ENCODE data around the gene PANX2. TPM values are rescaled to one million over a fixed set of nuclear protein-coding genes. Genes with fewer than 3 reads are reported as not detected.
A peak's percentile ranks its signal among the peaks of the same experiment; 100 is the strongest.

The PANX2 gene
- total RNA-seq, 2 experiments from 2014 or later: 0.66 to 1.0 TPM

DNA sequence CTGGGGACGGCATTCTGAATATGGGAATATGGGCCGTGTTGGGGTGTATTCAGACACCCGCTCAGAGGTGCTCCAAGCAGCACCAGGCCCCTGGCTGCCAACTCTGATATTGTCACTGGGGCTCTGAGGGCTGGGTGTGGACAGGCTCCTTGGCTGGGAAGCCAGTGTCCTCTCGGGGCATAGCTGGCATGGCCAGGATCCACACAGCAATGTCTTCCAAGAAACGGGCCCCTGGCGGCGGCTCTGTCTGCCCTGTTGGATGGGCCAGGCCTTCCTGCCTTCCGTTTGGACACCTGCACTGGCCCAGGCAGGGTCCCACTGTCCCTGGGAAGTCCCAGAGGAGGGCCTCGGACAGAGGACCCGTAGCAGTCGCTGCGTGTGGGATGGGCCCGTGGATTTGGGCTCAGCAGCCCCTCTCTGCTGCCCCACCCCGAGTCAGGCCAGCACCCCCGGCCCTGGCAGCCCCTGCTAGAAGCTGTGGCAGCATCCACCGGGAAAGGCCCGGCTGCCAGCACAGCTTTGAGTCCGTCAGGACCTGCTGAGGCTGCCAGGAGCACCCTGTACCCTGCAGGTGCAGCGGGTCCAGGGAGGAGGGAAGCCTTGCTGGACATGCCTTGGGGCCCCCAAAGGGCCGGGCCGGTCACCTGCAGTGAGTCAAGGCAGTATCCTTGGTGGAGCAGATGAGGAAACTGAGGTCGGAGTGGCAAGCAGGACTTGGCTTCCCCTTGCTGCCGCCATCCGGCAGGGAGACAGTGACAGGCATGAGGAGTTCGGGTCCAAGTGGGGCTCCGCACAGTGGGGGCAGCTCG is 4.1 kb downstream of the PANX2 start:
- Mint-ChIP-seq H3K9me3 (no peaks in the 10 kb centered on the region), H3K4me3 (no peak overlapping the region), H3K27ac (no peak overlapping the region), H3K36me3 (no peaks in the 10 kb centered on the region), H3K27me3 (peaks cover 20% of the 10 kb centered on the region), H3K4me1 (no peaks in the 10 kb centered on the region)
- DNase-seq: no peak

- no peaks in the 10 kb centered on the region for H3K36me3 Mint-ChIP-seq
- no peak for DNase-seq
Observed at GRCh38 chr22:50175191-50175461, 4.6 kb downstream of the PANX2 start.

GRCh38 chr22:50175921-50176849 is 5.7 kb downstream of the PANX2 start:
- Mint-ChIP-seq H3K4me3 (no peak overlapping the region), H3K36me3 (no peaks in the 10 kb centered on the region), H3K27ac (no peak overlapping the region), H3K27me3 (peaks cover 16% of the 10 kb centered on the region), H3K4me1 (no peaks in the 10 kb centered on the region), H3K9me3 (no peaks in the 10 kb centered on the region)
- no peak for DNase-seq

More at GRCh38 chr22:50175191-50175461, 4.6 kb downstream of the PANX2 start:
- Mint-ChIP-seq H3K4me1 (no peaks in the 10 kb centered on the region), H3K4me3 (no peak overlapping the region), H3K27me3 (peaks cover 20% of the 10 kb centered on the region), H3K27ac (no peak overlapping the region), H3K9me3 (no peaks in the 10 kb centered on the region)

DNA sequence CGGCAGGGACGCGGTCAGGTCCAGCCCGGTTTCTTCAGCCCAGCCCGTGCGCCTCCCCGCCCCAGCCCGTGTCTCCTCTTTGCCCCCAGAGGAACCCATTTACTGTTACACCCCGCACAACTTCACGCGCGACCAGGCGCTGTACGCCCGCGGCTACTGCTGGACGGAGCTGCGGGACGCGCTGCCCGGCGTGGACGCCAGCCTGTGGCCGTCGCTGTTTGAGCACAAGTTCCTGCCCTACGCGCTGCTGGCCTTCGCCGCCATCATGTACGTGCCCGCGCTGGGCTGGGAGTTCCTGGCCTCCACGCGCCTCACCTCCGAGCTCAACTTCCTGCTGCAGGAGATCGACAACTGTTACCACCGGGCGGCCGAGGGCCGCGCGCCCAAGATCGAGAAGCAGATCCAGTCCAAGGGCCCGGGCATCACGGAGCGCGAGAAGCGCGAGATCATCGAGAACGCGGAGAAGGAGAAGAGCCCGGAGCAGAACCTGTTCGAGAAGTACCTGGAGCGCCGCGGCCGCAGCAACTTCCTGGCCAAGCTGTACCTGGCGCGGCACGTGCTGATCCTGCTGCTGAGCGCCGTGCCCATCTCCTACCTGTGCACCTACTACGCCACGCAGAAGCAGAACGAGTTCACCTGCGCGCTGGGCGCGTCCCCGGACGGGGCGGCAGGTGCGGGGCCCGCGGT is 6.5 kb downstream of the PANX2 start:
- Mint-ChIP-seq H3K36me3 (no peaks in the 10 kb centered on the region), H3K9me3 (no peaks in the 10 kb centered on the region), H3K4me3 (no peak overlapping the region)

GRCh38 chr22:50177537-50178470 is 7.3 kb downstream of the PANX2 start:
- DNase-seq: no peak
- no peak overlapping the region for H3K27ac Mint-ChIP-seq
- peaks cover 3% of the 10 kb centered on the region for H3K27me3 Mint-ChIP-seq
- no peak overlapping the region for H3K4me3 Mint-ChIP-seq
- no peaks in the 10 kb centered on the region for H3K4me1 Mint-ChIP-seq
- no peaks in the 10 kb centered on the region for H3K36me3 Mint-ChIP-seq
- H3K9me3 Mint-ChIP-seq: no peaks in the 10 kb centered on the region

More for the DNA sequence above, 6.5 kb downstream of the PANX2 start:
- Mint-ChIP-seq H3K27me3 (peaks cover 9% of the 10 kb centered on the region), H3K4me1 (no peaks in the 10 kb centered on the region), H3K27ac (peak overlapping the region; percentile 34)
- DNase-seq: no peak

- no peak overlapping the region for H3K4me3 Mint-ChIP-seq
- no peaks in the 10 kb centered on the region for H3K4me1 Mint-ChIP-seq
- no peak for DNase-seq
- no peaks in the 10 kb centered on the region for H3K9me3 Mint-ChIP-seq
- H3K27ac Mint-ChIP-seq: no peak overlapping the region
- H3K36me3 Mint-ChIP-seq: no peaks in the 10 kb centered on the region
- H3K27me3 Mint-ChIP-seq: no peaks in the 10 kb centered on the region
Observed at GRCh38 chr22:50178471-50178864, 7.9 kb downstream of the PANX2 start.

DNA sequence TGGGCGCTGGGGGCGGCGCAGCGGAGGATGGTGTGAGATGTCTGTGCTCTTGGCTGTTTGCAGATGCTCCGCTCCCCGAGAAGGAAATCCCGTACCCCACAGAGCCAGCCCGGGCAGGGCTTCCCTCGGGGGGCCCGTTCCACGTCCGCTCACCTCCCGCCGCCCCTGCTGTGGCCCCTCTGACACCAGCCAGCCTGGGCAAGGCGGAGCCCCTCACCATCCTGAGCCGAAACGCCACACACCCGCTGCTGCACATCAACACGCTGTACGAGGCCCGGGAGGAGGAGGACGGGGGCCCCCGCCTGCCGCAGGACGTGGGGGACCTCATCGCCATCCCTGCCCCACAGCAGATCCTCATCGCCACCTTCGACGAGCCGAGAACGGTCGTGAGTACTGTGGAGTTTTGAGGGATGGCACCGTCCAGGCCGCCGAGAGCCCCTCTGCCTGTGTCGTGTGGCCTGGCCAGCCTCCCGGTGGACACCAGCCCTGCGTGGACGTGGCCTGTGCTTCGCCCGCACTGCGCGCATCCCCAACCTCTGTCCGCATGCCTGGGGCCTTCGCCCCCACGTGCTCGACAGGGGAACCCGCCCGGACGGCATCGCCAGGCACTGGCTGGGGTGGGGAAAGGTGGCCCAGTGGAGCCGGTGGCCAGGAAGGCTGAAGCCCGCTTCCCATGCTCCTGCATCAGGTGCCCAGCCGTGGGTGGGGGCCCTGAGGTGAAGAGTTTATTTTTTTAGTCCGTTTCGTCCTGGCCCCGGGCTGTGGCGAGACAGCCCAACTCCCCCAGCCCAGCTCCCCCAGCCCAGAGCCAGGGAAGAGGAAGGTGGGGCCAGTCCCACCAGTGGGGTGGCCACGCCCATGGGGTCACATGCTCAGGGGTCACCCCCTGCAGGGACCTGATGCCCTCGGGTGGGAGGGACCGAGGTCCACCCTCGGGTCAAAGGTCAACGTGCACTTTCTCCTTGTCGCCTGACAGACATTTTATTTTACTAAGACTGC is 8.6 kb downstream of the PANX2 start:
- Mint-ChIP-seq H3K27me3 (no peaks in the 10 kb centered on the region), H3K36me3 (no peaks in the 10 kb centered on the region), H3K4me1 (no peaks in the 10 kb centered on the region), H3K9me3 (no peaks in the 10 kb centered on the region), H3K27ac (no peak overlapping the region), H3K4me3 (no peak overlapping the region)
- no peak for DNase-seq

GRCh38 chr22:50179937-50180726 is 9.6 kb downstream of the PANX2 start:
- Mint-ChIP-seq H3K4me1 (peaks cover 2% of the 10 kb centered on the region), H3K27ac (no peak overlapping the region), H3K4me3 (no peak overlapping the region), H3K36me3 (no peaks in the 10 kb centered on the region), H3K9me3 (no peaks in the 10 kb centered on the region), H3K27me3 (no peaks in the 10 kb centered on the region)
- no peak for DNase-seq

DNA sequence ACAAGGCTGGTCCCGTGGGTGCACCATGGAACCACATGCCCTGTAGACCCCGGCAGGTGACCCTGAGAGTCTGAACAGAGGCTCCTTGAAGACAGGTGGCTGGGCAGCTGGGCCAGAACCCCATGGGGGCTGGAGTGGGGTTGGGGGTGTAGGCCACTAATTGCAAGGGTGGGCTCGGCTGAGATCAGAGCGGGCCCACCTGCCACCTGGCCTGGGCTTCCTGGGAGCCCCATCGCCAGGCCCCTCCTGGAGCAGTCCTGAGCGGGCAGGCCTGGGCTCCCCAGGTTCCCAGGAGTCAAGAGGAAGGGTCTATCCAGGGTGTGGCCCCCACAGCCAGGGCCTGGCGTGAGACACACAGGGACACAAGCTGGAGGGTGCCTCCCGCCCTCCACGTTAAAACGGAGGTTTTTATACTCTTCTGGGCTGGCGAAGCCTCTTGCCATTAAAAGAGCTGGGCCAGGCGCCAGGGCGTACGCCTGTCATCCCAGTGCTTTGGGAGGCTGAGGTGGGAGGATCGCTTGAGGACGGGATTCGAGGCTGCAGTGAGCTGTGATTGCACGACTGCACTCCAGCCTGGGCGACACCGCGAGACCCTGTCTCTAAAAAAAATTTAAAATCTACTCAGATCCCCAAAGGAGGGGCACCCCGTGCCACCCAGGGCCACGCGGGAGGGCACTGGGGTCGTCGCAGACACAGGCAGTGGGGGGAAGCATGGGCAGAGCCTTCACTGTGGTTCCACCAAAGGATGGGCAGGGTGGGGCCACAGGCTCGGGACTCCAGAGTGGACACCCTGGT is 10.4 kb downstream of the PANX2 start:
- peaks cover 5% of the 10 kb centered on the region for H3K4me1 Mint-ChIP-seq
- H3K27ac Mint-ChIP-seq: no peak overlapping the region
- DNase-seq: no peak
- H3K27me3 Mint-ChIP-seq: no peaks in the 10 kb centered on the region
- no peaks in the 10 kb centered on the region for H3K36me3 Mint-ChIP-seq
- no peak overlapping the region for H3K4me3 Mint-ChIP-seq
- H3K9me3 Mint-ChIP-seq: no peaks in the 10 kb centered on the region

GRCh38 chr22:50182176-50183081 is 11.9 kb downstream of the PANX2 start:
- no peak overlapping the region for H3K27ac Mint-ChIP-seq
- H3K36me3 Mint-ChIP-seq: peaks cover 4% of the 10 kb centered on the region
- H3K9me3 Mint-ChIP-seq: no peaks in the 10 kb centered on the region
- peaks cover 11% of the 10 kb centered on the region for H3K4me1 Mint-ChIP-seq
- no peak for DNase-seq
- H3K4me3 Mint-ChIP-seq: no peak overlapping the region
- H3K27me3 Mint-ChIP-seq: no peaks in the 10 kb centered on the region

GRCh38 chr22:50183141-50183971 is 12.8 kb downstream of the PANX2 start:
- peaks cover 14% of the 10 kb centered on the region for H3K4me1 Mint-ChIP-seq
- no peaks in the 10 kb centered on the region for H3K9me3 Mint-ChIP-seq
- peaks cover 7% of the 10 kb centered on the region for H3K36me3 Mint-ChIP-seq
- DNase-seq: no peak
- no peak overlapping the region for H3K27ac Mint-ChIP-seq
- H3K27me3 Mint-ChIP-seq: no peaks in the 10 kb centered on the region
- peak overlapping the region; percentile 7 for H3K4me3 Mint-ChIP-seq
